ENCODE results near the gene SYNJ2. TPM values are rescaled to one million over a fixed set of nuclear protein-coding genes. Genes with fewer than 3 reads are reported as not detected.

The SYNJ2 gene
- total RNA-seq, 1 experiment from 2014 or later: 70.0 TPM

- TSS peak; percentile 45 for BruUV-seq (replicated peaks)
- no peak overlapping the region for H3K4me3 ChIP-seq (ENCODE audit: low read depth in 2 of 2, low read length in 2 of 2)
- ChIA-PET CTCF (no interaction called here), POLR2A (no interaction called here)
- intact Hi-C loops (cut with micrococcal nuclease; ENCODE audit: unreplicated experiment): no loop called here
- H3K27ac ChIP-seq (ENCODE audit: low read length): peak overlapping the region; percentile 65
- H3K9me3 ChIP-seq (ENCODE audit: control insufficient read depth, insufficient read depth, low read depth, low read length): no peaks in the 10 kb centered on the region
- H3K4me1 ChIP-seq (ENCODE audit: control insufficient read depth, insufficient read depth, low read length): peaks cover 37% of the 10 kb centered on the region
- no peaks in the 10 kb centered on the region for H3K27me3 ChIP-seq (ENCODE audit: control insufficient read depth, insufficient read depth, low read length)
- TF ChIP-seq POLR2AphosphoS5 (IDR thresholded peaks at IDR 0.05; ENCODE audit: low read depth, low read length) (peak; percentile 42; the same call in 1 of the 2 replicates), SIN3A (IDR thresholded peaks at IDR 0.05; ENCODE audit: borderline replicate concordance, insufficient read depth, low read depth, low read length) (no peak)
- DNase-seq (ENCODE audit: low read depth, low spot score): peak; percentile 84
- ATAC-seq: peak; percentile 87
- peaks cover 7% of the 10 kb centered on the region; the same call in 1 of the 2 replicates for H3K36me3 ChIP-seq (ENCODE audit: control insufficient read depth, insufficient read depth, low read length)
- in situ Hi-C loops (cut with HindIII; ENCODE audit: low pct_unique_long_range_greater_than_20kb, low sequenced_read_pairs): no loop called here
Measured at GRCh38 chr6:158057213-158057987, 75.7 kb downstream of the SYNJ2 start.

DNA sequence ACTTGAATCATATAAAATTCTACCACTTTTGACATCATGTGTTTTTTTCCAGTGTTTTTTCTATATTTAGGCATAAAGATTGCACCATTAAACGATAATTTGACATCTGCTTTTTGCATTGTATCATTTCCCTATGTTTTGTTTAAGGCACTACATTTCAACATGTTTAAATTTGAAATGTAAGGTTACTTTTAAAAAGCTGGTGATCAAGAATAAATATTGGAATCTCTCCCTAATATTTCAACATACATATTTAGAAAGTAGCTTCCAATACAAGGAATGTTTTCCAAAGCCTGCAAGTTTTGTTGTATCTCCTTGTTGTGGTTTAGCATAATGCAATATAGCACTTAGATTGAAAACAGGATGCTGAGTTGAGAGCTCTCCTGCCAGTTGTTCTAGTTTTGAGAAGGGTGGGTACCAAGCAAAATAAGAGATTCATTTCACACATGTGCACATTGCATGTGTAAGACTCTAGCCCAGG, 76.5 kb downstream of the SYNJ2 start:
- POLR2A ChIA-PET: no interaction called here
- no TSS peak for BruUV-seq (replicated peaks)
- Histone ChIP-seq H3K4me1 (ENCODE audit: control insufficient read depth, insufficient read depth, low read length) (peaks cover 37% of the 10 kb centered on the region), H3K27me3 (ENCODE audit: control insufficient read depth, insufficient read depth, low read length) (no peaks in the 10 kb centered on the region), H3K36me3 (ENCODE audit: control insufficient read depth, insufficient read depth, low read length) (peaks cover 7% of the 10 kb centered on the region; the same call in 1 of the 2 replicates), H3K9me3 (ENCODE audit: control insufficient read depth, insufficient read depth, low read depth, low read length) (no peaks in the 10 kb centered on the region), H3K27ac (ENCODE audit: low read length) (peak overlapping the region; percentile 65; the same call in 1 of the 2 replicates), H3K4me3 (ENCODE audit: low read depth in 2 of 2, low read length in 2 of 2) (no peak overlapping the region)
- CTCF ChIA-PET: no interaction called here
- intact Hi-C loops (cut with micrococcal nuclease; ENCODE audit: unreplicated experiment) (no loop called here), in situ Hi-C loops (cut with HindIII; ENCODE audit: low pct_unique_long_range_greater_than_20kb, low sequenced_read_pairs) (no loop called here)
- DNase-seq (ENCODE audit: low read depth, low spot score): no peak
- no peak for ATAC-seq
- TF ChIP-seq SIN3A (IDR thresholded peaks at IDR 0.05; ENCODE audit: borderline replicate concordance, insufficient read depth, low read depth, low read length) (no peak), CTCF (IDR thresholded peaks at IDR 0.05) (no peak), POLR2AphosphoS5 (IDR thresholded peaks at IDR 0.05; ENCODE audit: low read depth, low read length) (no peak), TCF7L2 (IDR thresholded peaks at IDR 0.05; ENCODE audit: low read depth, low read length) (no peak), REST (IDR thresholded peaks at IDR 0.05; ENCODE audit: insufficient read depth in 1 of 2, low read depth in 2 of 2, low read length in 1 of 2) (no peak)

- no peak overlapping the region for H3K27ac ChIP-seq (ENCODE audit: low read length)
- no peaks in the 10 kb centered on the region for H3K27me3 ChIP-seq (ENCODE audit: control insufficient read depth, insufficient read depth, low read length)
- TF ChIP-seq TCF7L2 (IDR thresholded peaks at IDR 0.05; ENCODE audit: low read depth, low read length): no peak
- no peak for TF ChIP-seq CTCF (IDR thresholded peaks at IDR 0.05)
- no peak for TF ChIP-seq REST (IDR thresholded peaks at IDR 0.05; ENCODE audit: insufficient read depth in 1 of 2, low read depth in 2 of 2, low read length in 1 of 2)
- TF ChIP-seq POLR2AphosphoS5 (IDR thresholded peaks at IDR 0.05; ENCODE audit: low read depth, low read length): no peak
- no peak for TF ChIP-seq SIN3A (IDR thresholded peaks at IDR 0.05; ENCODE audit: borderline replicate concordance, insufficient read depth, low read depth, low read length)
- ATAC-seq (no peak), DNase-seq (ENCODE audit: low read depth, low spot score) (no peak)
- ChIA-PET CTCF (no interaction called here), POLR2A (no interaction called here)
- peaks cover 7% of the 10 kb centered on the region; the same call in 1 of the 2 replicates for H3K36me3 ChIP-seq (ENCODE audit: control insufficient read depth, insufficient read depth, low read length)
- in situ Hi-C loops (cut with HindIII; ENCODE audit: low pct_unique_long_range_greater_than_20kb, low sequenced_read_pairs) (no loop called here), intact Hi-C loops (cut with micrococcal nuclease; ENCODE audit: unreplicated experiment) (no loop called here)
- no TSS peak for BruUV-seq (replicated peaks)
- peaks cover 37% of the 10 kb centered on the region for H3K4me1 ChIP-seq (ENCODE audit: control insufficient read depth, insufficient read depth, low read length)
- no peak overlapping the region for H3K4me3 ChIP-seq (ENCODE audit: low read depth in 2 of 2, low read length in 2 of 2)
- H3K9me3 ChIP-seq (ENCODE audit: control insufficient read depth, insufficient read depth, low read depth, low read length): no peaks in the 10 kb centered on the region
Measured at GRCh38 chr6:158059108-158059507, 77.4 kb downstream of the SYNJ2 start.
